Inferior parietal cortex (tissue), 1 donor: ENCODE measurements around the gene PMPCA.
"Not testable (repeated sequence)": the region's sequence is repeated elsewhere in the genome, so short reads cannot be mapped to it uniquely, and the experiment has no call there.

Experiments used
- DNase-seq: peaks from one replicate; pipeline ENCODE4 v3.0.0-alpha.2; 2016; ENCODE audit errors: extremely low spot score

Gene PMPCA

DNA sequence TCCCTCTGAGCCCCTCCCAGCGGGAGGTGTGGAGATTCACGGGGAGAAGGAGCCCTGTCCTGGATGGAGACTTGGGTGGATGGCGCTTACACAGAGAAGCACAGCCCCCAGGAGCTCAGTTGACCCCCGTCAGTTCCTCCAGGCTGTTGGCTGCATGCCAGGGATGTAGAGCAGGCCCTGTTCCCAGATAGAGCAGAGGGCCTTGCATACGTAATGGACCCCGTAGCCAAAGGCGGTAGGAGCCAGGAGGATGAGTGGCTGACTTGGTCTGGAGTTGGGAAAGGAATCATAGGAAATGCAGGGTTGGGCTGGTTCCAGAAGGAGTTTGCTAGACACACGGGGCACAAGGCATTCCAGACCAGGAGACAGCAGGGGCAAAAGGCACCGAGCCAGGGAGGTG is 2.5 kb downstream of the PMPCA start:
- DNase-seq: no peak

DNA sequence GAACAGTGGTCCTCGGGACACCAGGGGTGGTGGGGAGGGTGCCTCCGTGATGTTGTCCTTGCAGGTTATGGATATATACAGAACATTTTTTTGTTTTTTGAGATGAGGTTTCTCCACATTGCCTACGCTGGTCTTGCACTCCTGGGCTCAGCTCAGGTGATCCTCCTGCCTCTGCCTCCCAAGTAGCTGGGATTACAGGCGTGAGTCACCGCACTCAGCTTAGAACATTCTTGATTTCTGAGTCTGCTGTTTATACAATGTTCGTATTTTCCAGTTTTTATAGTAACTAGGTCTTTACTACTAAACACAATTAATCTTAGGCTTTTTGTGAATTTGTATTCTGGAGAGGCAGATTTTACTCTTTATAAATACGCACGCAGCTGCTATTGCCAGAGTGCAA is 6.0 kb downstream of the PMPCA start:
- DNase-seq: no peak

DNA sequence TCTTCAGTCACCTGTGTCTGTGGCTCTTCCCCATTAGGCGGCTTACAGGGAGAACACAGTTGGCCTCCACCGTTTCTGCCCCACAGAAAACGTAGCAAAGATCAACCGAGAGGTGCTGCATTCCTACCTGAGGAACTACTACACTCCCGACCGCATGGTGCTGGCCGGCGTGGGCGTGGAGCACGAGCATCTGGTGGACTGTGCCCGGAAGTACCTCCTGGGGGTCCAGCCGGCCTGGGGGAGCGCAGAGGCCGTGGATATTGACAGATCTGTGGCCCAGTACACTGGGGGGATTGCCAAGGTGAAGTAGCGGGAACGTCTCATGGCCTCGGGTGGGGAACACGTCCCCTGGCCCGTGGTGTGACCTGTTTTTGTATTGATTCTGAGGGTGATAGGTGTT is 6.5 kb downstream of the PMPCA start:
- no peak for DNase-seq

- DNase-seq: no peak
Measured at GRCh38 chr9:136418182-136419091, 8.0 kb downstream of the PMPCA start.

- no peak for DNase-seq
Measured at GRCh38 chr9:136419092-136419420, 8.6 kb downstream of the PMPCA start.

DNA sequence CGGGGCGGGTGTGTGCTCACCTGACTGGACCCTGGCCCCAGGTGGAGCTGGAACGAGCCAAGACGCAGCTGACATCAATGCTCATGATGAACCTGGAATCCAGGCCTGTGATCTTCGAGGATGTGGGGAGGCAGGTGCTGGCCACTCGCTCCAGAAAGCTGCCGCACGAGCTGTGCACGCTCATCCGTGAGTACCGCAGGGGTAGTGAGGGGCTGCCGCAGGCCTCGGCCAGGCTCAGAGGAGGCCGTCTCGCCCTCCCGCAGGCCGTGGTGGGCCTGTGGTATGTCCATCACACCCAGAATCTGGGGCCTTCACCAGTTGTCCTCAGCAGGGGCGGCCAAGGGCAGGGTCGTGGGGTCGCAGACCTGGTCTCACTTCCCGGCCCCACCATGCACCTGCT is 11.3 kb downstream of the PMPCA start:
- no peak for DNase-seq

GRCh38 chr9:136422876-136423275 is 12.4 kb downstream of the PMPCA start:
- no peak for DNase-seq

- no peak for DNase-seq
Measured at GRCh38 chr9:136423432-136424146, 13.1 kb downstream of the PMPCA start.

DNA sequence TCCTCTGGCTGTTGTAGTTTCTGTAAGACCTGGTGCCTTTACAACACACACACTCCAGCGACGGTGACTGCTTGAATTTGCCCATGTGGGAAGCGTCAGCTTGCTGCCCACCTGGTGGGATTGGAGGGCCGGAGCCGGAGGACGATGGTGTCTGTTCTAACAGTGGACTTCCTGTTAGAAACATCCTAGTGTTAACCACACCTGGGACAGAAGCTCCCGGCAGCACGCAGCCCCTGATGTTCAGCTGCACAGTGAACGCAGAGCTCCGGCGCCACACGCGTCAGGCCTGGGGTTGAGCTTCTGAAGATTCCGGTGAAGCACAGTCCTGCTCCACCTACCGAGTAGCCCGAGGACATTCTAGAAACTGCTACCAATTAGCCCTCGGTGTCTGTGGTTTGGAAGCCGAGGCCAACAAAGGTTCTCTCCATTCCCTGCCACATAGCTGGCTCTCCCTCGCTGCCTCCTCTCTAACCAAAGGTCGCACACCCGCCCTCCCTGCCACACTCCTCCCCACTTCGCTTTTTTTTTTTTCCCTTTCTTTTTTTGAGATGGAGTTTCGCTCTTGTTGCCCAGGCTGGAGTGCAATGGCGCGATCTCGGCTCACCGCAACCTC is 14.4 kb downstream of the PMPCA start:
- DNase-seq: no peak

DNA sequence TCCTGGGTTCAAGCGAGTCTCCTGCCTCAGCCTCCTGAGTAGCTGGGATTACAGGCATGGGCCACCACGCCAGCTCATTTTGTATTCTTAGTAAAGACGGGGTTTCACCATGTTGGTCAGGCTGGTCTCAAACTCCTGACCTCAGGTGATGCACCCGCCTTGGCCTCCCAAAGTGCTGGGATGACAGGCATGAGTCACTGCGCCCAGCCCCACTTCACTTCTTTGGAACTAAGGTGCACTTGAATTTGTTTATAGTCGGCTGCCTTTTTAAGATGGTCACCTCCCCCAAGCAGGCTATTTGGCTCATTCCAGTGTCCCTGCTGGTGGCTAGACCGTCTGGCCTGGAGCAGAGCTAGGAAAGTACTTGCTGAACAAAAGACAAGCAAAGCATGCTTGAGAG is 14.9 kb downstream of the PMPCA start:
- not testable (repeated sequence) for DNase-seq

DNA sequence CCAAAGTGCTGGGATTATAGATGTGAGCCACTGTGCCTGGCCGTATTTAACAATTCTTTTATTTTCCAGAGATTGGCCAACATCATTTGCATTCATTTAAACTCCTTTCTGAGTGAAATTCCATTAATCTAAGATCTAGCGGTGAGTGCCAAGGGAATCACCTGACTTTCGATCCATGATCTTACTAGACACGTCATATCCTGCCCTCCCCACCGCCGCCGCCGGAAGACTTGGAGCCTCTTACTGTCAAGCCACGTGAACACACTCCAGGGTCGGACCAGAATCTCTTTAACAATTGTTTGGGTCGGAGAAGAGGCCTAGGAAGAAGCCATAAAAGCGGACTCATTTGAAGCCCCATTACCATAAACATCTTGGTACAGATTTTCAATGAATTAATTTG is 16.3 kb downstream of the PMPCA start:
- no peak for DNase-seq

GRCh38 chr9:136429075-136429628 is 18.7 kb downstream of the PMPCA start:
- no peak for DNase-seq

DNA sequence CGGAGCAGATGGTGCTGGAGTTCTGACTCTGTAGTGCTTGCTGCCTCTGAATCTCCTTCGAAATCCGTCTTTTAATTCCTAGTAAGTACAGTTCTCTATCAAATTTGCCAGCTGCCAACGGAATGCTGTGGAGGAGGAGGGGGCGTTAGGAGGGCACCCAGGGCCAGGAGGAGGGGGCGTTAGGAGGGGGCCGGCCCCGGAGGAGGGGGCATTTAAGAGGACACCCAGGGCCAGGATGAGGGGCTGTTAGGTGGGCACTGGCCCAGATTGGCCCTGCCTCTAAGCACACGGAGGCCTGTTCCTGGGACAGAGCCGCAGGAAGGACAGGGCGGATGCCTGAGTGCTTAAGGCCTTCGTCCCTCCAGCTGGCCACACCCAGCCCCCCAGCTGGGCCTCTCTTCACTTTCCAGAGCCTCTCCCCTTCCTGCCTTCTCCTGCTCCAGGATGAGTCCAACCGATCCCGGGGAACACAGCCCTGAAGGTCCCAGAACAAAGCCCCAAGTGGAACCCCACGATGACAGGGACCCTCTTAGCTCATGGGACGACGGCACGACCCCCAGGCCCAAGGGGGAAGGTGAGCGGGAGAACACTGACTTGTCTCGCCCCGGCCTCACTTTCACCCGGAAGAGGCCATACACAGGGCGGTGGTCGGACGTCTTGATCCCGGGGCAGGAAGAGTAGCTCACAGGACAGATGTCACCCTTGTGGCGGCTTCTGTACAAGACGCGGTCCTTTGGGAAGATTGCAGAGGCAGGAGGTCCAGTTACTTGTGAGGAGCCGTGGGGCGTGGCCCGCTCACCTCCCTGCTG is 19.4 kb downstream of the PMPCA start:
- DNase-seq: no peak

GRCh38 chr9:136430588-136431234 is 20.3 kb downstream of the PMPCA start:
- DNase-seq: no peak

DNA sequence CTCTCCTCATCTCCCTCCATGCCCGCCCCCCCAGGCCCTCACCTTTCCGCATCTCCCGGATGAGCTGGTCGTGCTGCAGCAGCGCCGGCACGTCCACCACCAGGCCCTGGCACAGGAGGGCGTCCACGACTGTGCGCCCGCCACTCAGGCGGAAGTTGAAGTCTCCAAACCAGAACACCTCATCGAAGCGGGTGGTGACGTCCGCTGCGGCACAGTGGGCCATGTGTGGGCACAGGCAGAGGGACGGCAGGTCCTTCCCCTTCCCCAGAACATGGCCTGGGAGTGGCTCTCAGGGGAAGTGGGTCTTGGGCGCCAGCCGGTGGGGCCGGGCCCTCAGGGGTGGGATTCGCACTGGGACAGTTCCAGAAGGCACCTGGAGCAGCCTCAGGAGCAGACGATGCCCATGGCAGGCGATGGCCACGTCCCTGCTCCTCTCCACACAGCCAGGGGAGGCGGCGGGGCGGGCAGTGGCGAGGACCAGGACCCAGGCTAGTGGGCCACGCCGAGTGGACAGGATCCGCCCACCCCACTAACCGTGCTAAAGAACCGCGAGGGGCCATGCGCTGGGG is 21.4 kb downstream of the PMPCA start:
- DNase-seq: no peak

DNA sequence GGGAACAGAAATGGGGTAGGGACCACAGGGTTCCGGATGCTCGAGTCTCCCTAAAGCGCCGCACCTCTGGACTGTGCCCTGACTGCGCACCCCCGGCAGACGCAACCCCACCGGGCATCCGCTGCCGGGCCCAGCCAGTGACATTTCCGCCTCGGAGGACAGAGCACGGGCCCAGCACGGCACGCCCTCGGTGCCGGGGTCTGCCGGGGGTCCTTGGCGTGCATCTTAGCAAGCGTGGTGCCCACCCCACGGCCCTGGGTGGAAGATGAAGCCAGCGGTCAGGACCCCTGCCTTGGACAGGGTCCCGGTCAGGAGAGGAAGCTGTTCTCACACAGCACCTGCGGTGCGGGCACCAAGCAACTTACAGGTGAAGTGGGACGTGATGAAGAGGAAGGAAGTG is 22.1 kb downstream of the PMPCA start:
- no peak for DNase-seq

DNA sequence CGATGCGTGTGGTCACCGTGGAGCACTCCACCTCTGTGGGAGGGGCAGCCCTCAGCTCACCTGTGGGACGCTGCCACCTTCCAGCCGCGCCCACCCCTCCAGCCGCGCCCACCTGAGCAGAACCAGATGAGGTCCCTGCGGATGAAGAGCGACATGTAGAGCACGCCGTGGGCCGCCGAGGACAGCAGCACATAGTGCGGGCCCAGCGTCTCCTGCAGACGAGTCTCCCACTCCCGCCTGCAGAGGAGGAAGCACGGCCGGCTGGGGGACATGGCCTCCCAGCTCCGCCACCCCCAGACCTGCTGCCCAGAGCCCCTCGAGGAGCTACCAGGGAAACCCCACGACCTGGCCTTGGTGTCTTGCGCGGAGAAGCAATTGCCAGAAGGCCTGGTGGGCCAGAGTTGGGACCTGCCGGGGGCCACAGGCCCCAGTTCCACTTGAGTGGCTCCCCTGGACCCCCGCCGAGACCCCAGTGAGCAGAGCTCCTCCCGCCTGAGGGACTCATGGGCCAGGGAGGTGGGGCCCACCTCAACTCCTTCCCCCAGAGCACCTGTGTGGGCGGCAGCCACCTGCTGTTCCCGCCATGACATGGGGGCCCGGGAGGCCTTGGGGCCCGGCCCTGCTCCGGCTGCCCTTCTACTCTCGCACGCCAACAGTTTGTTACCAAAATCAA is 22.7 kb downstream of the PMPCA start:
- no peak for DNase-seq

- no peak for DNase-seq
Measured at GRCh38 chr9:136433849-136434579, 23.6 kb downstream of the PMPCA start.

- DNase-seq: no peak
Measured at GRCh38 chr9:136434580-136435169, 24.2 kb downstream of the PMPCA start.
